SIG-M5 treated with dmso at 0.1 percent for 504 hours (cell line): Measurements from ENCODE around the gene NUDT8.
"Not testable (repeated sequence)": the region's sequence is repeated elsewhere in the genome, so short reads cannot be mapped to it uniquely, and the experiment has no call there.

Experiments used
- DNase-seq: peaks from one replicate; lab custom pipeline; 2025; ENCODE audit not compliant: unreplicated experiment; lab: John Stamatoyannopoulos, UW

The NUDT8 gene

GRCh38 chr11:67662142-67662834 lies 32.6 kb upstream of the NUDT8 start:
- DNase-seq: no peak

GRCh38 chr11:67660752-67661151 lies 31.0 kb upstream of the NUDT8 start:
- not testable (repeated sequence) for DNase-seq

- DNase-seq: not testable (repeated sequence)
Observed at GRCh38 chr11:67659651-67660165, 30.0 kb upstream of the NUDT8 start.

DNA sequence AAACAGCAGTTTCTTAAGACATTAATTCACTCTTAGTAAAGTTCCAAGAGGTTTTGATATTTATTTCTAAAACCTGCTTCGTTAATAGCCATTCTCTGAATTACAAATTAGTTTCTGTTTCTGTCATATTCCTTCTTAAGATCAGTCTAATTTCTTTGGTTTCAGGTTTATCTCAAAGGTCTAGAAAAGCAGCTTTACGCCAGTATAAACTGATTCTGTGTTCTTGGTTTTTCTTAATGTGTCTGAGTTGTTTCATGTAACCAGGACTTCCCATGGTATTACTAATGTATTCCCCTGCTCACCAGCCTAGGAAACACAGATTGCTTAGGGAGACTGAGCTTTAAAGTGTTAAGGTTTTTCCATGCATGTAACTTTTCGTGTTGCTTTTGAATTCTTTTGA lies 27.6 kb upstream of the NUDT8 start:
- DNase-seq: no peak

GRCh38 chr11:67656278-67656922 lies 26.7 kb upstream of the NUDT8 start:
- DNase-seq: peak; percentile 47

GRCh38 chr11:67654225-67654624 lies 24.5 kb upstream of the NUDT8 start:
- DNase-seq: no peak

- DNase-seq: no peak
Observed at GRCh38 chr11:67652965-67653845, 23.5 kb upstream of the NUDT8 start.

- no peak for DNase-seq
Observed at GRCh38 chr11:67651976-67652781, 22.4 kb upstream of the NUDT8 start.

- DNase-seq: no peak
Observed at GRCh38 chr11:67649634-67650510, 20.1 kb upstream of the NUDT8 start.

DNA sequence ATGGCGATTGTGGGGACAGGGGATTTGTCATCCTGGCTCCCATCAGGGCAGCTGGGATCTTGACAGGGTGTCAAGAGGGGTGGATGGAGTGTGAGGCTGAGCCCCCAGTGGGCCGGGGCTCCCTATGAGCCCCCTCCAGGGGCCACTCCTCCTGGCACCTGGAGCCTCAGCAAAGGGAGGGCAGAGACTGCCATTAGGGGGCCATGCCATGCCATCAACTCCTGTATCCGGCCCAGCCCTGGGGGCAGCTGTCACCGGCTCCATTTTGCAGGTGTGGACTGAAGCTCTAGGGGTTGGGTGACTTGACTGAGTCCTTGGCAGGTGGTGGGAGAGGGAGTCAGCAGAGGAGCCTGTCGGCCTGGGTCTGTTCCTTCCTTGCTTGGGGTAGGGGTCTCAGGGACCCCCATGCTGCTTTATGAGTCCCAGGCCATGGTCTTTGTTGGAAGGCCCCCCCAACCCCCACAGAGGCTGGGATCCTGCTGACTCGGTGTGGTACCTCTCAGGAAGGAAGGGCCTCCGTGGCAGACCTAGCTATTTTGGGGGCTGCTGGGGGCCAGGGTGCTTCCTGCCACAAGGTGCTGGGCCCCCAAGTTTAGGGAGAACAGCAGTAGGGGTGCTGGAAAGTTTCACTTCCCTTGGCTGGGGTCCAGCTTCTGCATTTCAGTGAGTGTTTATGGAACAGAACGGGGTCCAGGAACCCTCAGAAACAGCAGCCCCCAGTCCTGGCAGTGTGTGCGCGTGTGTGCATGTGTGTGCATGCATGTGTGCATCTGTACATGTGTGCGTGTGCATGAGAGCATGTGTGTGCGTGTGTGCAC lies 19.3 kb upstream of the NUDT8 start:
- DNase-seq: peak; percentile 87

- peak; percentile 64 for DNase-seq
Observed at GRCh38 chr11:67648140-67648795, 18.5 kb upstream of the NUDT8 start.

DNA sequence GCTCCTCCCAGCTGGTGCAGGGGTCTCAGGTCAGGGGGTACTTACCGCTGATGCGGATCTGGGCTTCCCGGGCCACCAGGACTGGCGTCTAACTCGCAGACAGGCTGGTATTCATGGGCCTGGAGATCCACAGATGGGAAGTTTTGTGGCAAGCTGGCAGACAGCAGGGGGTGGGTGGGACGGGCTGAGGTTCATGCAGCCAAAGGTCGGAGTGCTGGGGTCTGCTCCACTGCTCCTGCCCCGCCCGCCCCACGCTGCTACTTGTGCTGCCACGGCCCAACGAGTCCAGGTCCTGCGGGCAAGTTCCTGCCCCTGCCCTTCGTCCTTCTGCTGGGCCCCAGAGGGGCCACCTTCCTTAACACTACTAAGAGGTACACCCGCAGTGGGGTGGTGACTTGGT lies 17.7 kb upstream of the NUDT8 start:
- DNase-seq: no peak

GRCh38 chr11:67646535-67647336 lies 17.0 kb upstream of the NUDT8 start:
- DNase-seq: peak; percentile 38

DNA sequence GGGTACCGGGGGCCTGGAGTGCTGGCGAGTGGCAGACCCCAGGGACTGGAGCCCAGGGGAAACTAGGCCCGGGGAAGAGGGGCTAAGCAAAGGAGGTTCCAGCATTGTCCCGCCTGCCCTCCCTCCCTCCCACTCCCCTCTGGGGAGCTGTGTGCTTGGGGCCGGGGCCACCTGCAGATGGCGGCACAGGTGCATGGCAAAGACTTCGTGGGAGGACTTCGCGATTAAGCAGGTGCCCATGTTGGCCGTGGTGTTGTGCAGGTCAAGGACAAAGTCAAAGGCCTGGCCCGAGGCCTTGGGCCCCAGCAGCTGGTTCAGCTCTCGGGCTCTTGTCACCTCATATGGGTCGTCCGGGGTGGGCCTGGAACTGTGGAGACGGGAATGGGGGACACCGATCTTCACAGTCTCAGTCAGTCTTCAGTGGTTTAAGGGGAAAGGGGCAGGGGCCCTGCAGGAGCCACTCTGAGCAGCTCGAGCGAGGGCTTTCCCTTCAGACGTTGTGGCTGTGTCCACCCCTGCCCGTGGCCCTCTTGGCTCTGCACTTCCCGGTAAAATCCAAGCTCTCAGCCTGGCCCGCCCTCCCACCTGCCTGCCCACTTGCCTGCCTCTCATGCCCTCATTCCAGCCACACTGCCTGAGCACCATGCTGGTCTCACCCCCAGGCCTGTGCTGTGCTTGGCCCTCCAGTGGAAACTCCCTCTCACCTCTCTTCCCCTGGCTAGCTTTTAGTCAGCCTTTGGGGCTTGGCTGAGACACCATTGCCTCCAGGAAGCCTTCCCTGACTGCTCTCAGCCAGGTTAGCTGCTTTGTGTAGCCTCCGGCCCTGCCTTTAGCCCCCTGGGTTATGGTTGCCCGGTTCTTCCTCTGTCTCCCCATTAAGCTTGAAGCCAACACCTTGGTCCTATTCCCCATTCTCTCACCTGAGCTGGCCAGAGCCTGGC lies 16.1 kb upstream of the NUDT8 start:
- DNase-seq: no peak

GRCh38 chr11:67644472-67645418 lies 15.0 kb upstream of the NUDT8 start:
- no peak for DNase-seq
